Midbrain (tissue), 1 donor: ENCODE data around the gene SBF2.
"Not testable (repeated sequence)": the region's sequence is repeated elsewhere in the genome, so short reads cannot be mapped to it uniquely, and the experiment has no call there.

ENCODE experiments used
- DNase-seq: peaks from one replicate; lab custom pipeline; 2025; lab: John Stamatoyannopoulos, UW

SBF2 gene

DNA sequence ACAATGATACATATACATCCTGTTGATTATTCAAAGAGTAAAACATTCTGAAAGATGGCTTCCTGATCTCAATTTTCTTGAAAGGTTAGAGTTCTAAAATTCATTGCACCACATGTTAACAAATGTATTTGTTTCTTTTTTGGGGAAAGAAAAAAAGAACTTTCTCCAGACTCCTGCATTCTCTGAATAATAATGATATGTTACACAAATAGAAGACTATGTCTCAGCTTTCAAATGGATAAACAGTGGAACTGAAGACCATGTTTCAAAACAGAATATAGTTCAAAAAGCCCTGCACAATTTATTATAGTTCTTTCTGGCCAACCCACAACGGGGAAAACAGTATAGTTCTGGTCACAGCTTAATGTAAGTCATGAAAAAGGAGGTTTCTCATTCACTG, 277.0 kb downstream of the SBF2 start:
- no peak for DNase-seq

DNA sequence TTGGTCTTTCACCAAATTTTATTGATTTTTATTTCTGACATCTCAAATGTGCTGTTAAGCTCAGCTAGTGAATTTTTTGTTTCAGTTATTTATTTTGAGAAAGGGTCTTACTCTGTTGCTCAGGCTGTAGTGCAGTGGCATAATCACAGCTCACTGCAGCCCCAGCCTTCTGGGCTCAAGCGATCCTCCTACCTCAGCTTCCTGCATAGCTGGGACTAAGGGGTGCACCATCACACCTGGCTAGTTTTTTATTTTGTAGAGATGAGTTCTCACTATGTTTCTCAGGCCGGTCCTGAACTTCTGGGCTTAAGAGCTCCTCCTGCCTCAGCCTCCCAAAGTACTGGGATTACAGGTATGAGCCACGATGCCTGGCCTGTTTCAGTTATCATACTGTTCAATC, 282.0 kb downstream of the SBF2 start:
- no peak for DNase-seq

DNA sequence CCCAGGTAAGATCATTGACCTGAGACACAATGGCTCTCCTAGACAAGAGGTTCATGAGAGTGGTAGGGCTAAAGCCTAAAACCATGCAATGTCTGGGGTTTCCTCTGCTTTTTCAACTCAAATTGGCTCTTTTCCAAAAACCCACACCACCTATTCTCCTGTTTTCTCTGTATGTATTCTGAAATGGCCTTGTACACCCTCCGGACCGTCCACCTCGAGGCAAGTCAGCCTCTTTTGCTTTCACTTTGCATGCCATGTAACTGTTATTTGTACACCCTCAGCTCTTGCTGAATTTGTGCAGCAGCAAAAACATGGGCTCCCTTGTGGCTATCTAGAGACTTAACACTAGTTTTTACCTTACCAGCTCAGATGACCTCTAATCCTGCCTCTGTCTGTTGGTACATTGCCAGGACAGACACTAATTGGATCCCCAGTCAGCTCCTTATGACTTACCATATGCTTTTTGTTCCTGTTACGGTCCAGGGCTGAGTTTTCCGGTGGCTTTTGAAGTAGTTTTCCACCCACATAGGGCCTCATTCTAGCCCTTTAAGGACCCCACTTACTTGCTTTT, 288.0 kb downstream of the SBF2 start:
- DNase-seq = no peak

DNA sequence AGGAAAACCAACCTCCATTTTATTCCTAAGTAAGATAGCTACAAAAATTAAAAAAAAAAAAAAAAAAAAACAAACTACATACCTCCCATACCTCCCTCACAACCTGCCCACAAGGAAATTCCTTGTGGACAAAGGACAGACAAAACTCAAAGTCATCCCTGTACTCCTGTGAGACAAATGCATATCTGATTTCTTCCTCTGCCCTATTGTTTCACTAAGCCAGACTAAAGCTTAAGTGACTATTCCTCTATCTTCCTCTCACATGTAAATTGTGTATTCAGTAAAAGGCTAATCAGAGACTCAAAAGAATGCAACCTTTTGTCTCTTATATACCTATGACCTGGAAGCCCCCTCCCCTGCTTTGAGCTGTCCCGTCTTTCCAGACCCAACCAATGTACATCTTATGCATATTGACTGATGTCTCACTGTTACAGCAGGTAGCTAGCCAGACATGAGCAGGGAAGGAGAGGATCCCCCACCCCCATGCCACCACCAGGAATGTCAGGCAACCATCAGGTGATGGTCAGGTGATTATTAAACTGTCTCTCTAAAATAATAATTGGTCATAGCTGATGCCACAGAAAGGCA, 289.4 kb downstream of the SBF2 start:
- no peak for DNase-seq

DNA sequence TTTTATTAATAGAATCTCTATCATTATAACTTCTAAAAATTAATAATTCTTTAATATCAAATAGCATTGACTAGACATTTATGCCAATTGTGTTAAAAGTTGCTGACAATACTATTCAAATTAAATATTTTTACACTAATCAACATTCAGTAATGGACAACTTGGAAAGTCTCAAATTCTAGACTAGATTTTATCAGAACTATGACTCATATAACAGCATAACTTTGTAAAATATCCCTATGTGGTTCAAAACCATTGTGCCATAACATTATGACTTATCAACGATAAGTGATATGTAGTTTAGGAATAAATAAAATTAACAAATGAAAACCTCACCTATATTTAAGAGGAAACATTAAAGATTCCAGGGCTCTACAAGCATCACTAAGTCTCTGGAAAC, 291.8 kb downstream of the SBF2 start:
- DNase-seq = no peak

DNA sequence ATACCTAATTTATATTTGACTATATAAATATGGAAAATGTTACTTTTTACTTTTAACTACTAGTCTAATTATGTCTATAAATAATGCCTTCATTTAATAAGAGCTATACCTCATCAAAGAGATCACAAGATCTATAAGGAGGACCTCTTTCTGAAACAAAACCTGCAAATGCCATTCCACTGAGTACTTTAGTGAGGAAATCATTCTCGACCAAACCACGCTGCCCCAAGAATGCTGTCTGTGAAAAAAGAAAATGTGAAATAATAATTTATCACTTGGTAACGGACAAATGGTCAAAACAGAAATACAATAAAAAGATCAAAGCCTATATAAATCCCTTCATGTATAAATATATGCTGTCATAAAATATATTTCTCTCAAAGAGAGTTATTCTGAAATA, 301.7 kb downstream of the SBF2 start:
- no peak for DNase-seq

DNA sequence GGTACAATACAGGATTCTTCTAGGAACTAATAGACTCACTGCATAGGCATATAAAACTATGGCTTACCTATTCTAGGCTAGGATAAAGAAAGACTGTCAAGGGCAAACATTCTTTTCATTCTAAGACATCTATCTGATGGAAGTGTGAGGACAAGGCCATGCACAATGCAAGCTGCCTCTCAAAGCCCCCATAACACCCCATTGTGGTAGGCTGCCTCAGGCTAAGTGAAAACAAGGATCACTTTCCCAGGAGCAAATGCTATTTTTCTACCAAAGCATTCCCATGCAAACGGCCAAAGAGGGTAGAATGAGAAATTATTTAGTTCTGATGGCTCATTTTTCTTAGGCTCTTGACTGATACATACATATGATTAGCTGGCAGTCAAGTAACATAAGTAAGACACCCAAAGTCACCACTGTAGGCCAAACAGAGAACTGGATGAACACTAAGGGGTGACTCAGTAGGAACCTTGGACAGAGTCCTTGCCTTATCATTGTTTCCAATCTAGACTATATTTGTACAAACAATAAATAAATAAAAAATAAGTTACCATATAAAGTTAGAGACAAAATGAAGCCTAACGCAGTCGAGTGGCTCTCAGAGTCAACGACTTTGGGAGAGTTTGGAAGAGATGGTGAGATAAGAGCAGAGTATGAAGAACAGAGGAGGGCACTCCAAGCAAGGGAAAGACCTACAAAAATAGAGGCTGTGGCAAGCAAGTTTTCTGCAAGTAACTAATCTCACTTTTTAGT, 303.6 kb downstream of the SBF2 start:
- no peak for DNase-seq

DNA sequence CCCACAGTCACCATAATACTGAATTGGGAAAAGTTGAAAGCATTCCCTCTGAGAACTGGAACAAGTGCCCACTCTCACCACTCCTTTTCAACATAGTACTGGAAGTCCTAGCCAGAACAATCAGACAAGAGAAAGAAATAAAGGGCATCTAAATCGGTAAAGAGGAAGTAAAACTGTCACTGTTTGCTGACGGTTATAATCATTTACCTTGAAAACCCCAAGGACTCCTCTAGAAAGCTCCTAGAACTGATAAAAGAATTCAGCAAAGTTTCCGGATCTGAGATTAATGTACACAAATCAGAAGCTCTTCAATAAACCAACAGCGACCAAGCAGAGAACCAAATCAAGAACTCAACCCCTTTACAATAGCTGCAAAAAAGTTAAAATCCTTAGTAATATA, 306.7 kb downstream of the SBF2 start:
- DNase-seq = not testable (repeated sequence)

DNA sequence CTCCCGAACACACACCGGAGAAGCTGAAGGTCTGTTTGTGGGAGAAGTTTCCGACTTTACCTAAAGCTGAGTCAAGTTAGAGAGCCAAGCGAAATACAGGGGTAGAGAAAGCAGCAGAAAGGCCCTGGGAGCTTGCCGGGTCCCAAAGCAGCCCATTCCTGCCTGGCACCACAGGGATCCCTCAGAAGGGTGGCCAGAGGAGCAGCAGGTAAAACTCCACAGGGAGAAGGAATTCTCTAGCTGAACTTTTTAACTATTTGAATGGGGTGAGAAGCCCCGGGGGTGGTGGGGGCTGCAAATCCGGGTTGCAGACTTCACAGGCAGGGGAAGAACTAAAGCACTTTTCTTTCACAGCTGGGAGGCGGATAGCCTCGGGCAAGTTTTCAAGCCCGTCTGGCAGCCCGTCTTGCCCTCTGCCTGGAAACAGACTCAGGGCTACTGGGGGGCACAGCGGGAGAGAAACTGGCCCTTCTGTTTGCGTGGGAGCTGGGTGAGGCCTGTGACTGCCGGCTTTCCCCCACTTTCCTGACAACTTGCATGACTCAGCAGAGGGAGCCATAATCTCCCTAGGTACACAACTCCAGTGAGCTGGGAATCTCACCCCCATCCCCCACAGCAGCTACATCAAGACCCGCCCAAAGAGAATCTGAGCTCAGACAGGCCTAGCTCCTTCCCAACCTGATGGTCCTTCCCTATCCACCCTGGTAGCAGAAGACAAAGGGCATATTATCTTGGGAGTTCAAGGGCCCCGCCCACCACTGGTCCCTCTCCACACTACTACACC, 311.0 kb downstream of the SBF2 start:
- DNase-seq = no peak

DNA sequence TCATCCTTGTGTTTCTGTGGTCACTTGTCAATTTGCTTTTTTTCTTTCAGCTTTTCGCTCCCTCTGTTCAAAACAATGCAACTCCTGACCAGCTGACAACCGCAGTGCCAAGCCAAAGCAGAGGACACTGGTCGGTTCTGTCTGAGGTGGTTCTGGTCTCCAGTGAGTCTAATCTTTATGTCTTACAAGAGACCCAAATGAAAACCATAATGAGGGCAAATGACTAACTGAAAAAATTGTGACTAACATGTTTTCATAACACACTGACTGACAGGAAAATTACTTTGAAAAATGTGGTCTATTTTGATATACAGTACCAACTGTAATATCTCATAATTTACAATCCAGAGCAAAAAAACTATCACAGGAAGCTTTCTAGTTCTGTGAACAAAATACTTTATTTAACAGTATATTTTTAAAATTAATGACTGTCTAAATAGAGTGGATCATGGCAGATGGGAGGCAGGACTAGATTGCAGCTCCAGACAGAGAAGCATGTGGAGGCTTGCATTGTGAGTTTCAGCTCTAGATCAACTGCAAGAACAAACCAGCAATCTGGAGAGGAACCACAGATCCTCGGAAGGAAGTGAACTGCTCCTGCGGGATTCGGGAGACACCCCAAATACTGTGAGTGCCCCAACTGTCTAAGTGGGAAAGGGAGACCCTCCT, 311.8 kb downstream of the SBF2 start:
- no peak for DNase-seq

DNA sequence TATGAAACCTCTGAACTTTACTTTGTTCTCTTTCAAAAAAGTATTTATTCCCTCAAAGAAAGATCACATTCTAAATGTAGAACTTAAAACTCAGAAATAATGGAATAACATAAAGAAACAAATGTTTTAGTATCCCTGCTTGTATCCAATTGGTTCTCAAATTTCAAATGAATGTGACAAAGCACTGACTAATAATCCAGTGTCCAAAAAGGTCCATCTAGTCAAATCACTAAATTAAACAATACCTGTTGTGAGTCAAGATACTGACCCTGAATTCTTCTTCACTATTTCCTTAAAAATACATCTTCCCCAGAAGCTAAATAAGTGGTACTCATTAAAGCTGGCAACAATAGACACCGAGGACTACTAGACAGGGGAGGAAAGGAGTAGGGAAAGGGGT, 313.1 kb downstream of the SBF2 start:
- no peak for DNase-seq

DNA sequence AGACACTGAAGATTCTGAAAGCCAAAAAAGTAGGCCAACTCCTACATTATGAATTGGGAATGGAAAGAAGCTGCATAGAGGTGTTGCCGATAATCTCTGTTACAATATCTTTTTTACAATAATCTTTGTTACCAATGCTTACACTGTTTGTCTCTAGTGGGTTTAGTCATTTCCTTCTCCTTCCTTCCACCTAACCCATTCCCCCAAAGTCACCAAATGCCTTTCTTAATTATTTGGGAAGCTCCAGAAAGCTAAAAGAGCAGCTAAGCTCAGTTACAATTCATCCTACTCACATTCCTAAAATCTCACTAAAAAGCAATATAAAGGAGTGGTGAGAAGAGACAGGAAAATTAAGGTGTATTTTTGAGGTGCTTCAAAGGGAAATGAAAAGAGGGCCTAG, 316.5 kb downstream of the SBF2 start:
- no peak for DNase-seq

DNA sequence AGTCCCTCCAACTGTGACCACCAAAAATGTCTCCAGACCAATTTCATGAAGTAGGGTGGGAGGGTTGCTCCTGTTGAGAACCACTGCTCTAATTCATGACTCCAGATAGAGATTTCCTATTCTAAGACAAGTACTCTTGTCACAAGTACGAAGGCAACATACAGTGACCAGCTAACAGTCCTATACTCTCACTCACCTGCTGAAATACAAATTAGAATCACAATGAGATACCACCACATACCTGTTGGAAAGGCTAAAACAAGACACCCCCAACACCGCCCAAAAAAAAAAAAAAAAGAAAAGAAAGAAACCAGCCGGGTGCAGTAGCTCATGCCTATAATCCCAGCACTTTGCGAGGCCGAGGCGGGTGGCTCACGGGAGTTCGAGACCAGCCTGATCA, 319.6 kb downstream of the SBF2 start:
- DNase-seq = no peak

DNA sequence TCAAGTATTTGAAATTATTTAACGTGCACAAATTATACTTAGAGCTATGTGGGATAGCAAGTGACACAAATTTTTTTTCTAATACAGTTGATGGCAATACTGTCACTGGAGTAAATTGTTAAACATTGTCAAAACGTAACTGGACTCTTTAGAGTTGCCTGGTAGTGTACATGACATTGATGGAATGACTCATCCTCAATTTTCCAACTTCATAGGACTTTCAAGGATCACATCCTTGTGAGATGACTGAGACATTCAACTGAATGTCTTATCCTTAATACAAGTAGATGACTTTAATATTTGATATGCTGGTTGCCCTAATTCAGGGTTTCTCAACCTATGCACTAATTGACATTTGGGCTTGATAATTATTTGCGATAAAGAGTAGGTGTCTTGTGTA, 320.1 kb downstream of the SBF2 start:
- no peak for DNase-seq

DNA sequence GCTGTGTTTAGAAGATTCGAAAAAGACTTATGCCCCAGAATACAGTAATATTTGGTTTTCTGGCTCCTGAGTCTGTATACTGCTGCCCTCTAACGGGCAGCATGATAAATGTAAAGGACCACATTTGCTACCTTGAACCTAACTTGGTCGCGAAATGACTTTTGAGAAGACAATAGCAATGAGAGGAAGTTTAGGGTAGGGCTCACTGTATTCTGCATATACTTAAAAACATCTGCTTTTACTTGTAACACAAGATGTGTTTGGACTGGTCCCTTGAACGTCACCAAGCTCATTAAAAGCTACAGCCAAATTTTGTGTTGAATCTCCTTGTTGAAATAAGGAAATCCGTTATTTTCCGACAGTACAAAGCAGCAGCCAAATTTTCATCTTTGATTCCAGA, 321.0 kb downstream of the SBF2 start:
- DNase-seq = peak; percentile 10

DNA sequence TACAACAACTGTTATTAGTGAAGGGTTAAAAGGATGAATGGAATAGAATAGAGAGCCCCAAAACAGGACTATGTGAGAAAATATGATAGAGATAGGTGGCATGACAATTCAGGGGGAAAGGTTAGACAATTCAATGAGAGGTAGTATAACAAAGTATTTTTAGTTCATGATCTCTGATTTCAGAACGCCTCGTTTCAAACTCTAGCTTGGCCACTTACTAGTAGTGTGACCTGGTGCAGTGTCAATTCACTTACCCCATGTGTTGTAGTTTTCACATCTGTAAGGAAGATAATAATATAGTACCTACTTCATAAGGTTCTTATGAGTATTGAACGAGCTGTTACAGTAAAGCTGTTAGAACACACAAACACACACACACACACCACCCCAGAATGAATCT, 322.1 kb downstream of the SBF2 start:
- DNase-seq = no peak

DNA sequence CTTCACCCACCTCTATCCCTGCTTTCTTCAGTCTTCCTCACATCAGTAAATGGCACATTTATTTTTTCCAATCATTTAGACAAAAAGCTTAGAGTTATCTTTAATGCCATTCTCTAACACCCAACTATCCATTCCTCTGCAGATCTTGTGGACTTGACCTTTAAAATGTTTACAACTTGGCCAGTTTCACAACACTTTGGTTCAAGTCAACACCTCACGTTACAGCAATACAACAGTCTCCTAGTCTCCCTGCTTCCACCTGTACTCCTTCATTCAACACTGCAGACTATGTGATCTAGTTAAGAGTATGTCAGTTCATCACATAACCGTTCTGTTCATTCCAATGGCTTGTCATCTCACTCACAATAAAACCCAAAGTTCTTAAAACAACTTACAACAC, 325.0 kb downstream of the SBF2 start:
- DNase-seq = no peak

DNA sequence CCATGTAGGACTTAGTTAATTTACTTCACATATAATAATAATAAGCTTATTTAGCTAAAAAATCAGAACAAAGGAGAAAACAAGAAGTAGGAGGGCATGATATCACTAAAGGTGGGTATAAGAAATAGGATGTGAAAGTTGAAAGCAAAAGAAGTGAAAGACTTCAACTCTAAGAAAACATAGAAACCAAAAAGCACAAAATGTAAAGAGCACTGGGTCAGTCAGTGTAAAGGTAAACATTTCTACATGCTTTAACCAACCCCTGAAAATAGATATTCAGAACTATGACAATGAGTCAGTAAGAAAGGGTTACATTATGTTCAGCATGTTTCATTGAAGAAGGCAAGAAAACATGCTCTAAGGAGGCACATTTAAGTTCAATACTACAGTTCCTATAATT, 331.3 kb downstream of the SBF2 start:
- DNase-seq = no peak

DNA sequence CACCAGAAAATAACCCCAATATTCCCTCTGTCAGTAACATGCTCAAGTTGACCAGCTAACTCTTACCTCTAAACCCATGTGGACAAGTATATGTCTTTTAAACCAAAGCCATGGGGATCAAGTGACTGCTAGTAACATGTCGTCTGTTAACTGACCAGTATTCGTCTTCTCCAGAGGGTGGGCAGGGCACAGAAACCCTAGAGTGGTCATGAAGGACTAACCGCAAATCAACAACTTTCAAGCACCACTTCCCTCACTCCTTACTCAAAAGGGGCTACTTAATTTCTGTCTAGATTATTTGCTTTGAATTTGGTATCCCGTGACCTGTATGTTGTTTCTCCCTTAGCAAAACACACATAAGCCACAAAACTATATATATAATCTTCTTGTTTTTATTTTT, 336.9 kb downstream of the SBF2 start:
- no peak for DNase-seq

DNA sequence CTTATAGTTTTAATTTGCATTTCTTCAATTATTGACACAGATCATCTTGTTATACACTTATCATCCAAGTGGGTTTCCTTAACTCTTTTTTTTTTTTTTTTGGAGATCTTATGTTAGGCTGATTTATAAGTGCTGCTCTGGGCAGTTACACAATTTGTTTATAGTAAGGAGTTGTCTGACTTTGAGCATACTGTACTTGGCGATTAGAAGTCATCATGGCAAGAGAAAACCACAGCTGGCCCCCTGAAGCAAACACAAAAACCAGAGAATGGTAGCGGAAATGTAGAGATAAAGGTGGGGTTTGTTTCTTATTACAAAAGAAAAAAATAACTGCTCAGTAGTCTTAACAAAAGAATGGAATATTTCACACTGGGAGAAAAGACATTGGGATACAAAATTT, 337.5 kb downstream of the SBF2 start:
- no peak for DNase-seq

DNA sequence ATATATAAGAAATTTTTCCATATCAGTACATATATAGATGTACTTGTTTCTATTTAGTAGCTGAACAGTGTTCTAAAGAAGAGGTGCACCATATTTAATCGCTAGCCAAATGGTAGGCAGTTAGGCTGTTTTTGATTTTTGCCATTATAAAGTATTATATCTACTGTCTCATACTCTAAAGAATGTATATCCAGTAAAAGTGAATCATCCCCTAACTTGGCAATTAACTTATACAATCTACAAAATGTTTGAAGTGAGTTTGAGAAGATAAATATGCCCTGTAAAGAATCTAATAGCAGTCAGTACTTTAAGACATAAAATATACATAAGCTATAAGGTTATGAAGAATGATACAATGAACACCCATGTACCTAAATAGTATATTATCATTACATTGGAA, 338.6 kb downstream of the SBF2 start:
- no peak for DNase-seq

DNA sequence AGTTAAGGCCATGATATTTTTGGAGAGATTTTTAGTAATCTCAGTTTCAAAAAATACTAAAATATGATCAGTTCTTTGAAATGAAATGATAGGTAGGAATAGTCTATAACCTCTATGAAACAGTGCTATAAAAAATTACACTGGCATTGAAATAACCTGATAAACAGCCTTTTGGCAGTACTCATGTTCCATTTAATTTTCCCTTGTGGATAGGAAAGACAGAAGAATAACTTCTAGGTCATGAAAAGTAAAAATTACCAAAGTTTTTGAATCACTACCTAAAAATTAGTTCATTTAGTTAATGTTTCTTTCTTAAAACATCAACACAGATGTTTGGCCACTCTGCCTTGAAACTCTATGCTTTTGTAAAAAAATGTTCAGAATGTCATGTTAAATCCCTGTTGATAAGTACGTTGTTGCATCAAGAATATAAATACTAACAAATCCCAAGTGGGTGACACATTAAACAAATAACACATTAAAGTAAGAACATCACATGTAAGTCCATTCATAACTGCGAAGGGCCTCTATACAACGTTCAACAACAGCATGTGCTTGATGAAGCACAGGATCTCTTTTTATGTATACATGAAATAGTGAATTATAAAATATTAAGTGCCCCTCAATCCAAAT, 339.9 kb downstream of the SBF2 start:
- no peak for DNase-seq
